ENCODE data around the gene CNN3.

GRCh38 chr1:94971491-94971924 lies 44.6 kb upstream of the CNN3 start:
- TF ChIP-seq CTCF (IDR thresholded peaks at IDR 0.05) (no peak), POLR2A (IDR thresholded peaks at IDR 0.05) (no peak)
